Measurements from ENCODE around the gene CPLX1.
"Not testable (repeated sequence)": the region's sequence is repeated elsewhere in the genome, so short reads cannot be mapped to it uniquely, and the experiment has no call there.

CPLX1 gene

DNA sequence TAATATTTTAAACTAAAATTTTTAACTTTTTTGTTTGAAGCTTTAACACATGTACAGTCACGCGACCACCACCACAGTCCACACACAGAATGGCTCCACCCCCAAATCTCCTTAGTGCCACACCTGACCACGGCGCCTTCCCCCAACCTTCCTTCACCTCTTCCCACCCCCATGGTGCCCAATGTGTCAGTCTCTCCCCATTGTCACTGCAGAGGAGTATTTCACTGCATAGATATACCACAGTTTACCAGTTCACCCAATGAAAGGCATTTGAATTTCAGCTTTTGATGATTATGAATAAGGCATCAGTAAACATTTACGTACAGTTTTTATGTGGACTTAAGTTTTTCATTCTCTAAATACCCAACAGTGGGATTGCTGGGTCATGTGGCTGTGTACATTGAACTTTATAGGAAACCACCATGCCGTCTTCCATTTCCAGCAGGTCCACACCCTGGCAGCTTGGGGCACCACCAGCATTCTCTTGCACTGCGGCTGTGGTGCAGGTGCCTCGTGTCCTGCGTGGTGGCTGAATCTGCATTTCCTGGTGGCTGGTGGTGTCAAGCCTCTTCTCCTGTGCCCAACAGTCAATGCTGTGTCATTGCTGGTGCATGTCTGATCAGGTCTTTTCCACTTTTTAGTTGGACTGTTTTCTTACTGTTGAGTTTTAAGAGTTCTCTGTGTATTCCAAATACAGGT is 49.0 kb downstream of the CPLX1 start:
- DNase-seq (ENCODE audit: low spot score): no peak

GRCh38 chr4:775485-775884 is 50.4 kb downstream of the CPLX1 start:
- DNase-seq (ENCODE audit: low spot score): not testable (repeated sequence)

DNA sequence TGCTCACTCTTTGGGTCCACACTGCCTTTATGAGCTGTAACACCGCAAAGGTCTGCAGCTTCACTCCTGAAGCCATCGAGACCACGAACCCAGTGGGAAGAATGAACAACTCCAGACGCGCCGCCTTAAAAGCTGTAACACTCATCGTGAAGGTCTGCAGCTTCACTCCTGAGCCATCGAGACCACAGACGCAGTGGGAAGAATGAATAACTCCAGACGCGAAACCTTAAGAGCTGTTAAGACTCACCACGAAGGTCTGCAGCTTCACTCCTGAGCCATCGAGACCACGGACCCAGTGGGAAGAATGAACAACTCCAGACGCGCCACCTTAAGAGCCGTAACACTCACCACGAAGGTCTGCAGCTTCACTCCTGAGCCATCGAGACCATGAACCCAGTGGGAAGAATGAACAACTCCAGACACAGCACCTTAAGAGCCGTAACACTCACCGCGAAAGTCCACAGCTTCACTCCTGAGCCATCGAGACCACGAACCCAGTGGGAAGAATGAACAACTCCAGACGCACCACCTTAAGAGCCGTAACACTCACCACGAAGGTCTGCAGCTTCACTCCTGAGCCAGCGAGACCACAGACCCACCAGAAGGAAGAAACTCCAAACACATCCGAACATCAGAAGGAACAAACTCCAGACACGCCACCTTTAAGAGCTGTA is 51.4 kb downstream of the CPLX1 start:
- DNase-seq (ENCODE audit: low spot score): not testable (repeated sequence)

DNA sequence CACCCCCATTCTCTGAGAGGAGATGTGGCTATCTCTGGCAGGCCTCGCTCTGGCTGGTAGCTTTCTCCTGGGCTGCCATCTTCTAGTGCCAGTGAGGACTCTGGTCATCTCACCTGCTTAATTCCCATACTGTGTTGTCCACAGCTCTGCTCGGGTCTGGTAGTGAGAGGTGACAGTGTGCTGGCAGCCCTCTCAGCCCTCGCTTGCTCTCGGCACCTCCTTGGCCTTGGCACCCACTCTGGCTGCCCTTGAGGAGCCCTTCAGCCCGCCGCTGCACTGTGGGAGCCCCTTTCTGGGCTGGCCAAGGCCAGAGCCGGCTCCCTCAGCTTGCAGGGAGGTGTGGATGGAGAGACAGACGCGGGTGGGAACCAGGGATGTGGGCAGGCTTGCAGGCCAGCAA is 52.7 kb downstream of the CPLX1 start:
- no peak for DNase-seq (ENCODE audit: low spot score)

GRCh38 chr4:772776-773175 is 53.2 kb downstream of the CPLX1 start:
- no peak for DNase-seq (ENCODE audit: low spot score)

- no peak for DNase-seq (ENCODE audit: low spot score)
Measured at GRCh38 chr4:772118-772517, 53.8 kb downstream of the CPLX1 start.

DNA sequence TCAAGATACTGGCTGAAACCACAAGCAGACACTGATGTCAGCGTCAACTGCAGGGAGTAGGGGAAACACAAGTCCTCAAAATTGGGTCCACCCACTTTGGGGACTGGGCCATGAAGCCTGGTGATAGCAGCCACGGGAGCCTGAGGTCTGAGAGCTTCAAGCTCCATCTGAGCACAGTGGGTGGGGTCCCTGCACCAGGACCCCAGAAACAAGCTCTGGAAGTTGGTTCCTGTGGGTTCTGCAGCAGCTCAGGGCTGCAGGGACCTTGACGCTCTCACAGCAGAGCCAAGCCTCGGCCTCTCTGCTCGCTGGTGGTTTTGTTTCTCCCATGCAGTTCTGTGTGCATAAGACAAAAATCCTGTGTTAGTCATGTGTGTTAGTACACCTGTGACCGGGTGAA is 54.5 kb downstream of the CPLX1 start:
- no peak for DNase-seq (ENCODE audit: low spot score)

GRCh38 chr4:770022-770421 is 55.9 kb downstream of the CPLX1 start:
- DNase-seq (ENCODE audit: low spot score): no peak

GRCh38 chr4:769511-769910 is 56.4 kb downstream of the CPLX1 start:
- DNase-seq (ENCODE audit: low spot score): no peak

DNA sequence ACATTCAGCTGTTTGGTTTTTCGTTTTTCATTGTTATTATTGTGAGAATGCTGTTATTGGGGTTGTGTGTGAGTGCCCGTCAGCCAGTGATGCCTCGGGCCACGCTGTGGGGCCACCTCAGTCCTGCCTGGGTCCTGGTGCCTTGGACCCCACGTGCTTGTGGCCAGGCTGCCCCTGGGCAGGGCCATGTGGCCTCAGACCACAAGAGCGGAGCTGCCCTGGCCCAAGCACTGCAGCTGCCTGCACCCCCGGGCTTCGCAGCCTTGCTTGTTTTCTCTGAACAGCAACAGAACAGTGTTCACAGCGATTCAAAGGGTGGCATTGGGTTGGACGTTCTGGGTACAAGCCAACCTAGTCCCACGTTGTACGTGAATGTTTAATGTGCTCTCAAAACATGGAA is 56.9 kb downstream of the CPLX1 start:
- DNase-seq (ENCODE audit: low spot score): no peak

DNA sequence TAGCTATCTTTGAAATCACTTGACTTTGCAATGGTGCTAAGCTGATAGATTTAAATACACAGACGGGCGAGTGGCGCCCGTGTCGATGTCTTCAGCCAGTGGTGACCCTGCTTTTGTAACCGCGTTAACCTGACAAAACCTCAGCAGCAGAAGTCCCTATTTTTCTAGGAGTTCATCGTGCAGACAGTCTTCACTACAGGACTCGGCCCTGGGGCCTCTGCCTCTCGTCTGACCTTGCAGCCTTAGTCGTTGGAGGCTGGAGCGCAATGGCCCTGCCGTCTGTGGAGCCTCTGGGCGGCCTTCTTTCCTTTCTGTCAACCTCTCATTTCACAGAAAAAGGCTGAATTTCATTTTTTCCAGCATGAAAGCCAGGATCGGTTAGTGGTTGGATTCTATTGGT is 57.9 kb downstream of the CPLX1 start:
- DNase-seq (ENCODE audit: low spot score): no peak

- DNase-seq (ENCODE audit: low spot score): no peak
Measured at GRCh38 chr4:766559-767283, 59.2 kb downstream of the CPLX1 start.

GRCh38 chr4:766152-766515 is 59.8 kb downstream of the CPLX1 start:
- no peak for DNase-seq (ENCODE audit: low spot score)

DNA sequence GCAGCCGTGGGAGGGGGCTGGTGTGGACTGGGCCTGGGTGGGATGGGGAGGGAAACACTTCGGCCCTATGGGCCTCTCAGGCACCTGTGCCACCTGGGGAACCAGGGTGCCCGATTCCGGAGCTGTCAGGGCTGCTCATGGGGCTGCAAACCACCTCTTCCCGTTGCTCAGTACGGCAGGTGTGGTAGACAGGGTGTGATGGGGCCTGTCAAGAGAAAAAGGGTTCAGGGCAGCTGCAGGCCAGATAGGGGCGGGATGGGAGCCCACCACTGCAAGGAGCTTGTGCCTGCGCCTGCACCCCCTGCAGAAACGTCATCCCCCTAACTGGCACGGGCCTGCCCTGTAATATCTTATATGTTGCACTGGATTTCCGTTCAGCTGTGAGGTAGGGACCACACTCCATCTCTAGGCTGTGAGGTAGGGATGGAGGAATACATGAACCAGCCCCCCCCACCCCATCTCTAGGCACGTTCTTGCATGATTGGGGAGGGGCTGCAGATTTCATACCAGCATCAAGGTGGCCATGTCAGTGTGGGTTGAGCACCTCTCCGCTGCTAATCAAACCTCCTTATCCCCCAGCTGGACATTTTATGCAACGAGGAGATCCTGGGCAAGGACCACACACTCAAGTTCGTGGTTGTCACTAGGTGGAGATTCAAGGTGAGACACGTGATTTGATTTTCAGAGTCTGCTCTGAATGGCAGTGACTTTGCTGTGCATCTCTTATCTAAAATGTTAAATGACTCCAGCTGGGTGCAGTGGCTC is 61.3 kb downstream of the CPLX1 start:
- DNase-seq (ENCODE audit: low spot score): no peak

- DNase-seq (ENCODE audit: low spot score): no peak
Measured at GRCh38 chr4:763922-764321, 62.0 kb downstream of the CPLX1 start.

DNA sequence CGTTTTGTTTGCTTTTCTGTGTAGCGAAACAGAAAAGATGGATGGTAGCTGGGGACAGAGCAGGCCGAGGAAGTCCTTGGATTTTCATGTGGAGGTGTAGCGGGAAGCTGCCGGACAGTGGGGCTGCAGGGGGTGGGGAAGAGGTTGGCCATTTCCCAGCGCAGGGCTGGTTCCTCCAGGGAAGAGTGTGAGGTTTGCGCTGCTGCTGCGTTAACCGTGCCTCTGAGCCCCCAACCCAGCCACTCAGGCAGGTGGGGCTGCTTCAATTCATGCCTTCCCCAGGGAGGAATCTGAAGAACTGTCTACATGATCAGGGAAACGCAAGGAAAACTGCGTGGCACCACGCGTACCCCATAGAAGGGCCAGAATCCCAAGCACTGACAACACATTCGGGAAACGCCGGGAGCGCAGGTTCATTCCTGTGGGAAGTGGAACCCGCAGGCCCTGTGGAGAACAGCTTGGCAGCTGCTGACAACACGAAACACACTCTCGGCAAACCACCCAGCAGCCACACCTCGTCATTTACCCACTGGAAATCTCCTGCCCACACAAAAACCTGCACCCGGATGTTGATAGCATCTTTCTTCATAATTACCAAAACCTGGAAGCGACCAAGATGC is 62.6 kb downstream of the CPLX1 start:
- DNase-seq (ENCODE audit: low spot score): no peak

- DNase-seq (ENCODE audit: low spot score): peak; percentile 61
Measured at GRCh38 chr4:762211-763190, 63.4 kb downstream of the CPLX1 start.

- DNase-seq (ENCODE audit: low spot score): no peak
Measured at GRCh38 chr4:761739-762138, 64.2 kb downstream of the CPLX1 start.

GRCh38 chr4:761086-761485 is 64.8 kb downstream of the CPLX1 start:
- DNase-seq (ENCODE audit: low spot score): no peak

GRCh38 chr4:760616-761015 is 65.3 kb downstream of the CPLX1 start:
- no peak for DNase-seq (ENCODE audit: low spot score)

GRCh38 chr4:759810-760209 is 66.1 kb downstream of the CPLX1 start:
- not testable (repeated sequence) for DNase-seq (ENCODE audit: low spot score)
